ENCODE measurements around the gene PPIP5K1. TPM values are rescaled to one million over a fixed set of nuclear protein-coding genes. Genes with fewer than 3 reads are reported as not detected.
"Not testable (repeated sequence)": the region's sequence is repeated elsewhere in the genome, so short reads cannot be mapped to it uniquely, and the experiment has no call there.

Gene PPIP5K1
- 31.0 TPM for polyA plus RNA-seq (2013)

DNA sequence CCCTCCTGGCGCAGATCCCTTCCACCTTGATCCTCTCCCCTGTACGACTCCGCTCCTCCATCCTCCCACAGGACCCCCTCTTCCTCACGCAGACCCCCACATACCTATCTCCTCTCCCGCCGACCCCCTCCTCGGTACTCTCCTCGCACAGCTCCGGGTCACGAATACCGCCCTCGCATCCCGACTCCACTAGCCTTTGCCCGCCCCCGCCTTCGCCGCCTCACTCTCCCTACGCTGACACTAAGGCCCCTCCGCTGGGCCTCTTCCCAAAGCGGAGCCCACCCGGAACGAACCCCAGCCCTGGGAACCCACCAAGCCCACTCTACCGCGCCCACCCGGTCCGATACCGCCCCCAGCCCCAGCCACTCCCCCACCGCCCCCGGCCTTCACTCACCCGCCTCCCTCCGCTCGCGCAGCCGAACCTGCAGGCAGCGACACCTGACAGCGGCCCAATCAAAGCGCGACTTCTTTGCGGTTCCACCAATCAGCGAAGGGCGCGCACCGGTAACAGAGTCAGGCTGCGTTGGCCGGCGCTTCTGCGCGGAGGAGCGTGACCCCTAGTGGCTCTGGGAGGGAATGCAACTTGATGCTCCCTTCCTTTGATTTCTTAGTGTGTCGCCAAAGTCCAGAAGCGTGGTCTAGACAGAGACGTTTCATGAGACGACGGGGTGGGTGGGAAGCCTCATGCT, at the start of gene PPIP5K1:
Gene PPIP5K1 (minus strand): TSS at position 431 of the 689 bp plus-strand sequence. CDS start 5,704 bp downstream, outside the sequence.
- H3K4me1 ChIP-seq (ENCODE audit: control extremely low read depth in 1 of 4, control insufficient read depth in 4 of 4, insufficient read depth in 4 of 4, low read length in 3 of 4); POLR2A ChIA-PET; CTCF ChIA-PET; H3K27me3 ChIP-seq (replicated peaks in 2 of 5; ENCODE audit: control insufficient read depth in 4 of 5, insufficient read depth in 5 of 5, low read length in 4 of 5); H3K27ac ChIP-seq (ENCODE audit: insufficient read depth in 1 of 2, low read depth in 1 of 2, low read length in 2 of 2, poor library complexity in 1 of 2, severe bottlenecking in 2 of 2); DNase-seq; H3K36me3 ChIP-seq (ENCODE audit: control insufficient read depth in 4 of 4, insufficient read depth in 4 of 4, low read length in 3 of 4); H3K4me3 ChIP-seq (ENCODE audit: control insufficient read depth in 1 of 7, extremely low read depth in 1 of 7, insufficient read depth in 4 of 7, low read depth in 2 of 7, low read length in 6 of 7); H3K9me3 ChIP-seq (ENCODE audit: control extremely low read depth in 1 of 5, control insufficient read depth in 4 of 5, insufficient read depth in 2 of 5, low read depth in 1 of 5, low read length in 4 of 5): not testable (repeated sequence)
- WGBS (ENCODE audit: insufficient coverage): no CpG with 5 or more reads among the region's 54 CpGs

DNA sequence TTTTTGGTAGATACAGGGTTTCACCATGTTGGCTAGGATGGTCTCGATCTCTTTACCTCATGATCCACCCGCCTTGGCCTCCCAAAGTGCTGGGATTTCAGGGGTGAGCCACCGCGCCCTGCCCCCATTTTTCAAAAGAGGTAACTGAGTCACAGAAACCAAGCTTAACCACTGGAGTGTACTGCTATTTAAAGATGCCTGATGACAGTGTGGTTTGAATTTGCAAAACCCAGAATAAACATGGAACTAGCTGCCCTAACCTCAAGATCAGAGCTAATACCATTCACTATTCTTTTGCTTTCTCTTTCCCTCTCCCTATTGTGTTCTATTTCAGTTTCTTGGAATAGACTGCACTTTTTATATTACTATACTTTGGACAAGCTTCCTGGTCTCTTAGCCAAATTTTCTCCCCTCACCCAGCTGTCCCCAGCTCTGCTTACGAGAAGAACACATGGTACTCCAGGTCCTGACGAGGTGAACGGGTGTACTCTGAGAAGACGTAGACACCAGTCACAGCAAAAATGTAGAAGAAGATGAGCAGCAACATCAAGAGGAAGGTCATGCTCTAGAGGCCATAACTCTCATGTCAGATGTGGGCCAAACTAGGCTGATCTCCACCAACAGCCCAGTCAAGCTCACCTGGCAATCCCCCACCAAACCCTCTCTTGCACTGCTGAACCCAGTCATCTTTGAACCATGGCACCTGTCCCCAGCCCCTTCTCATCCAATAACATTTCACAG, 48.6 kb upstream of the PPIP5K1 start:
- H3K4me1 ChIP-seq (ENCODE audit: control extremely low read depth in 1 of 4, control insufficient read depth in 4 of 4, insufficient read depth in 4 of 4, low read length in 3 of 4); CTCF ChIA-PET; H3K27me3 ChIP-seq (replicated peaks in 2 of 5; ENCODE audit: control insufficient read depth in 4 of 5, insufficient read depth in 5 of 5, low read length in 4 of 5); POLR2A ChIA-PET; H3K36me3 ChIP-seq (ENCODE audit: control insufficient read depth in 4 of 4, insufficient read depth in 4 of 4, low read length in 3 of 4); DNase-seq; H3K27ac ChIP-seq (ENCODE audit: insufficient read depth in 1 of 2, low read depth in 1 of 2, low read length in 2 of 2, poor library complexity in 1 of 2, severe bottlenecking in 2 of 2); H3K9me3 ChIP-seq (ENCODE audit: control extremely low read depth in 1 of 5, control insufficient read depth in 4 of 5, insufficient read depth in 2 of 5, low read depth in 1 of 5, low read length in 4 of 5); H3K4me3 ChIP-seq (ENCODE audit: control insufficient read depth in 1 of 7, extremely low read depth in 1 of 7, insufficient read depth in 4 of 7, low read depth in 2 of 7, low read length in 6 of 7): not testable (repeated sequence)
- 97% methylated on average over 8 of the region's 8 CpGs for WGBS (ENCODE audit: insufficient coverage)

DNA sequence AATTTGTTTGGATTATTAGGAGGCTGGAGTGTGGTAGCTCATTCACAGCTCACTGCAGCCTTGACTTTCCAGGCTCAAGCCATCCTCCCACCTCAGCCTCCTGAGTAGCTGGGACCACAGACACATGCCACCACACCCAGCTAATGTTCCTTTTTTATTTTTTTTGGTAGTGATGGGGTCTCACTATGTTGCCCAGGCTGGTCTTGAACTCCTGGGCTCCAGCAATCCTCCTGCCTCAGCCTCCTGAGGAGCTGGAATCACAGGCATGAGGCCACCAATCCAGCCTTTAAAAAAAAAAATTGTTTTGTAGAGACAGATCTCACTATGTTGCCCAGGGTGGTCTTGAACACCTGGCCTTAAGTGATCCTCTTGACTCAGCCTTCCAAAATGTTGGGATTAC, 36.9 kb upstream of the PPIP5K1 start:
- H3K36me3 ChIP-seq (ENCODE audit: control insufficient read depth in 4 of 4, insufficient read depth in 4 of 4, low read length in 3 of 4); H3K9me3 ChIP-seq (ENCODE audit: control extremely low read depth in 1 of 5, control insufficient read depth in 4 of 5, insufficient read depth in 2 of 5, low read depth in 1 of 5, low read length in 4 of 5); POLR2A ChIA-PET; H3K27ac ChIP-seq (ENCODE audit: insufficient read depth in 1 of 2, low read depth in 1 of 2, low read length in 2 of 2, poor library complexity in 1 of 2, severe bottlenecking in 2 of 2); H3K4me3 ChIP-seq (ENCODE audit: control insufficient read depth in 1 of 7, extremely low read depth in 1 of 7, insufficient read depth in 4 of 7, low read depth in 2 of 7, low read length in 6 of 7); CTCF ChIA-PET; H3K4me1 ChIP-seq (ENCODE audit: control extremely low read depth in 1 of 4, control insufficient read depth in 4 of 4, insufficient read depth in 4 of 4, low read length in 3 of 4); DNase-seq; H3K27me3 ChIP-seq (replicated peaks in 2 of 5; ENCODE audit: control insufficient read depth in 4 of 5, insufficient read depth in 5 of 5, low read length in 4 of 5): not testable (repeated sequence)

DNA sequence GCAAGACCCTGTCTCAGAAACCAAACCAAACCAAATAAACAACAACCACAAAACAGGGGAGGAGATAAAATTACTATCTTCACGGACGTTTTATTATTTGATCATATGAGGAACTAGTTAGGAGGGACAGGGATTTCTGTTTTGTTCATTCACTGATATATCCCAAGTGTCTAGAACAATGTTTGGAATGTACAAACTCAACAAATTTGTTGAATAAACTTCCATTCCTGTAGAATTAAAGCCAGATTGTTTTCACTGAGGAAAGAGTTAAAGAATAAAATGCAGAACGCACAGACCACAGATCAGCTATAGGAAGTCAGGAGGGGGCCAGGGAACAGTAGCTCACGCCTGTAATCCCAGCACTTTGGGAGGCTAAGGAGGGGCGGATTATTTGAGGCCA, 35.1 kb upstream of the PPIP5K1 start:
- Histone ChIP-seq H3K27me3 (replicated peaks in 2 of 5; ENCODE audit: control insufficient read depth in 4 of 5, insufficient read depth in 5 of 5, low read length in 4 of 5) (peaks cover 0 to 3% (median 0%) of the 10 kb centered on the region in 5 experiments), H3K27ac (ENCODE audit: insufficient read depth in 1 of 2, low read depth in 1 of 2, low read length in 2 of 2, poor library complexity in 1 of 2, severe bottlenecking in 2 of 2) (no peak overlapping the region), H3K4me1 (ENCODE audit: control extremely low read depth in 1 of 4, control insufficient read depth in 4 of 4, insufficient read depth in 4 of 4, low read length in 3 of 4) (no peaks in the 10 kb centered on the region), H3K4me3 (ENCODE audit: control insufficient read depth in 1 of 7, extremely low read depth in 1 of 7, insufficient read depth in 4 of 7, low read depth in 2 of 7, low read length in 6 of 7) (no peak overlapping the region), H3K9me3 (ENCODE audit: control extremely low read depth in 1 of 5, control insufficient read depth in 4 of 5, insufficient read depth in 2 of 5, low read depth in 1 of 5, low read length in 4 of 5) (no peaks in the 10 kb centered on the region), H3K36me3 (ENCODE audit: control insufficient read depth in 4 of 4, insufficient read depth in 4 of 4, low read length in 3 of 4) (no peaks in the 10 kb centered on the region)
- ChIA-PET POLR2A (no interaction called here), CTCF (no interaction called here)
- WGBS (ENCODE audit: insufficient coverage): 30% methylated on average over 3 of the region's 5 CpGs
- DNase-seq: no peak

DNA sequence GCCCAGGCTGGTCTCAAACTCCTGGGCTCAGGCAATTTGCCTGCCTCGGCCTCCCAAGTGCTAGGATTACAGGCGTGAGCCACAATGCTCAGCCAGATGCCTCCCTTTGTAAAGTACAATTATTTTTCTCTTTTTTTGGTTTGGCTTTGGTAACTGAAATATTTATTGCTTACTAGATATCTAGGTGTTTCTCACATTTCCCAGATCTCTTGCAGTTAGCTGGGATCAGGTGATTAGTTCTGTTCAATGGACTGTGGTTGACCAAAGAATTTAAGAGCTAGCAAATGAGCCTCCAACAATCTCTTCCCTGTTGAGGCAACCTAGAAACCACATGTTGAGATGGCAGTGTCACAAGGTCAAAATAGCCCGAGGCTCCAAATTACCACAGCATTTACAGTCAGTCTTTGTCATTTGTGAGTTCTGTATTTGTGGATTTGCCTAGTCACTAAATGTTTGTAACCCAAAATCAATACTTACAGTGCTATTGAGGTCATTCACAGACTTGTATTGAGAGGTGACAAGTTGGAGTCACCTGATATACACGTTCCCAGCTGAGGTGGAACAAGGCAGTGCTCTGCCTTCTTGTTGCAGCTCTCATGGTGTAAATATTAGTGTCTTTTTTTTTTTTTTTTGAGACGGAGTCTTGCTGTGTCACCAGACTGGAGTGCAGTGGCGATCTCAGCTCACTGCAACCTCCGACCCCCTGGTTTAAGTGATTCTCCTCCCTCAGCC, 32.2 kb upstream of the PPIP5K1 start:
- whole genome bisulfite sequencing (ENCODE audit: insufficient coverage): 100% methylated on average over 1 of the region's 7 CpGs
- H3K27ac ChIP-seq (ENCODE audit: insufficient read depth in 1 of 2, low read depth in 1 of 2, low read length in 2 of 2, poor library complexity in 1 of 2, severe bottlenecking in 2 of 2); H3K4me3 ChIP-seq (ENCODE audit: control insufficient read depth in 1 of 7, extremely low read depth in 1 of 7, insufficient read depth in 4 of 7, low read depth in 2 of 7, low read length in 6 of 7); H3K9me3 ChIP-seq (ENCODE audit: control extremely low read depth in 1 of 5, control insufficient read depth in 4 of 5, insufficient read depth in 2 of 5, low read depth in 1 of 5, low read length in 4 of 5); H3K27me3 ChIP-seq (replicated peaks in 2 of 5; ENCODE audit: control insufficient read depth in 4 of 5, insufficient read depth in 5 of 5, low read length in 4 of 5); H3K4me1 ChIP-seq (ENCODE audit: control extremely low read depth in 1 of 4, control insufficient read depth in 4 of 4, insufficient read depth in 4 of 4, low read length in 3 of 4); H3K36me3 ChIP-seq (ENCODE audit: control insufficient read depth in 4 of 4, insufficient read depth in 4 of 4, low read length in 3 of 4); CTCF ChIA-PET; POLR2A ChIA-PET; DNase-seq: not testable (repeated sequence)

DNA sequence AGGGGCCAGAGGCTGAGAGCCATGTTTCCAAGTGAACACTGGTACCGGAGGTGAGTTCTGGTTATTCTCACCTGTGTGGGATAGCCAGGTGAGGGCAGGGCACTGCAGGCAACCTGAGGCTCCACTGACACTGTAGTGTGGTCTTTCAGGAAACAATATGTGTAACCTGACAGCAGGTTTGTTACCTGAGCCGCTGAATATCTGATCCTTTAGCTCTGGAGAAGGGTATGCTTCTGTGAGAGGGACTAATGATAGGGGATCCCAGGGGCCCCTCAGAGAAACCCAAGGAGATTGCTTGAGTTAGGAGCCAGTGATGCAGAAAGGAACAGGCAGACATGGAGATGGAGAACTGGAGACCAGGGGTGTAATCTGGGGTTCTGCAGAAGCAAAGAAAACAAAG, 28.7 kb upstream of the PPIP5K1 start, which contains the start of gene STRC:
Gene STRC (minus strand): TSS at position 101 of the 400 bp plus-strand sequence. CDS start 78 bp downstream, at position 23.
- H3K4me3 ChIP-seq (ENCODE audit: control insufficient read depth in 1 of 7, extremely low read depth in 1 of 7, insufficient read depth in 4 of 7, low read depth in 2 of 7, low read length in 6 of 7); H3K9me3 ChIP-seq (ENCODE audit: control extremely low read depth in 1 of 5, control insufficient read depth in 4 of 5, insufficient read depth in 2 of 5, low read depth in 1 of 5, low read length in 4 of 5); CTCF ChIA-PET; H3K4me1 ChIP-seq (ENCODE audit: control extremely low read depth in 1 of 4, control insufficient read depth in 4 of 4, insufficient read depth in 4 of 4, low read length in 3 of 4); DNase-seq; H3K27ac ChIP-seq (ENCODE audit: insufficient read depth in 1 of 2, low read depth in 1 of 2, low read length in 2 of 2, poor library complexity in 1 of 2, severe bottlenecking in 2 of 2); H3K27me3 ChIP-seq (replicated peaks in 2 of 5; ENCODE audit: control insufficient read depth in 4 of 5, insufficient read depth in 5 of 5, low read length in 4 of 5); H3K36me3 ChIP-seq (ENCODE audit: control insufficient read depth in 4 of 4, insufficient read depth in 4 of 4, low read length in 3 of 4); POLR2A ChIA-PET: not testable (repeated sequence)
- WGBS (ENCODE audit: insufficient coverage): no CpG with 5 or more reads among the region's 2 CpGs

DNA sequence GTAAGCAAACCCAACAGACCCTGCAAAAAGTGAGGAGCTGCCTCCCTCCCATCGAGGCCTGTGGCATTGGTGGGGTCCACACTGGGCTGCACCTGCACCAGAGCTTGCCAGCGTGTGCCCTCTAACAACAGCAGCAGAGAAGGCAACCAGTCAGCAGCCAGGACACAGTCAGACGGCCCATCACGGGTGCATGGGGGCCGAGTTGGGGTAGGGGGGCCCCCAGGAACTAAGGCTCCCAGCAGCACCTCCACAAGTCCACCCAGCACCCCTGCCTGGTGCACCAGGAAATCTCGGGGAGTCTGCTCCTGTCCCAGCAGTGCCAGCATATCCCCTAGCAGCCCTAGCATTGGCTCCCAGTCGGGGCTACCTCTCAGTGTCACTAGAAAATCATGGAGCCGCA, 27.7 kb upstream of the PPIP5K1 start:
- CTCF ChIA-PET; POLR2A ChIA-PET; H3K4me3 ChIP-seq (ENCODE audit: control insufficient read depth in 1 of 7, extremely low read depth in 1 of 7, insufficient read depth in 4 of 7, low read depth in 2 of 7, low read length in 6 of 7); DNase-seq; H3K27ac ChIP-seq (ENCODE audit: insufficient read depth in 1 of 2, low read depth in 1 of 2, low read length in 2 of 2, poor library complexity in 1 of 2, severe bottlenecking in 2 of 2); H3K4me1 ChIP-seq (ENCODE audit: control extremely low read depth in 1 of 4, control insufficient read depth in 4 of 4, insufficient read depth in 4 of 4, low read length in 3 of 4); H3K27me3 ChIP-seq (replicated peaks in 2 of 5; ENCODE audit: control insufficient read depth in 4 of 5, insufficient read depth in 5 of 5, low read length in 4 of 5); H3K9me3 ChIP-seq (ENCODE audit: control extremely low read depth in 1 of 5, control insufficient read depth in 4 of 5, insufficient read depth in 2 of 5, low read depth in 1 of 5, low read length in 4 of 5); H3K36me3 ChIP-seq (ENCODE audit: control insufficient read depth in 4 of 4, insufficient read depth in 4 of 4, low read length in 3 of 4): not testable (repeated sequence)
- no CpG with 5 or more reads among the region's 8 CpGs for WGBS (ENCODE audit: insufficient coverage)

Measured in common myeloid progenitor, CD34-positive (primary cell).